Panc1 (cell line): ENCODE results near the gene VSTM5. TPM values are rescaled to one million over a fixed set of nuclear protein-coding genes. Genes with fewer than 3 reads are reported as not detected.

ENCODE experiments used
- ATAC-seq: fragments of 200-7000 bp; cut with Tn5 transposase; 2 replicates; pipeline ENCODE4 v1.9.1; 2020; ENCODE audit warnings: mild to moderate bottlenecking, moderate library complexity
- BruUV-seq: library from RNA; stranded (reverse); fragments of 400-500 nt; replicated peaks from 2 replicates; lab custom pipeline; 2021; lab: Mats Ljungman, UMichigan
- CTCF ChIA-PET: fragments of 300-600 bp; sonication (Branson Sonifier 250); formaldehyde crosslinking; loops from one replicate; lab custom pipeline; 2022; ENCODE audit warnings: antibody characterized with exemption; lab: Charles Lee
- POLR2A ChIA-PET: fragments of 300-600 bp; sonication (Branson Sonifier 250); formaldehyde crosslinking; loops from one replicate; lab custom pipeline; 2022; ENCODE audit warnings: antibody characterized with exemption; lab: Charles Lee
- DNase-seq: peaks from one replicate; pipeline ENCODE4 v3.0.0-alpha.2; 2010; ENCODE audit warnings: low read depth, low spot score
- H3K27ac ChIP-seq: 2 replicates; pipeline ENCODE4 v1.5.1; 2011; ENCODE audit warnings: mild to moderate bottlenecking, low read length, inconsistent platforms
- H3K27me3 ChIP-seq: fragments of 200-500 bp; sonication (Bioruptor generic); 2 replicates; pipeline ENCODE4 v1.6.0; 2014; ENCODE audit warnings: low read length, inconsistent platforms; ENCODE audit not compliant: control insufficient read depth, insufficient read depth
- H3K36me3 ChIP-seq: fragments of 200-500 bp; sonication (Bioruptor generic); 2 replicates; pipeline ENCODE4 v1.5.1; 2014; ENCODE audit warnings: inconsistent platforms, mild to moderate bottlenecking, low read length, moderate library complexity; ENCODE audit not compliant: control insufficient read depth, insufficient read depth
- H3K4me1 ChIP-seq: 2 replicates; pipeline ENCODE4 v1.5.1; 2011; ENCODE audit warnings: inconsistent platforms, mild to moderate bottlenecking, low read length, moderate library complexity; ENCODE audit not compliant: control insufficient read depth, insufficient read depth
- H3K4me3 ChIP-seq, 2 experiments: 2 replicates each; pipeline ENCODE4 v1.5.1; 2011 to 2012; ENCODE audit warnings: low read depth in 2 of 2, low read length in 2 of 2, mild to moderate bottlenecking in 2 of 2, inconsistent platforms in 1 of 2, moderate library complexity in 1 of 2
- H3K9me3 ChIP-seq: fragments of 200-500 bp; sonication (Bioruptor generic); 2 replicates; pipeline ENCODE4 v1.5.1; 2014; ENCODE audit warnings: low read depth, mild to moderate bottlenecking, inconsistent platforms, low read length, moderate library complexity; ENCODE audit not compliant: control insufficient read depth, insufficient read depth
- CTCF ChIP-seq: fragments of 450-650 bp; IDR thresholded peaks from 2 replicates; pipeline ENCODE4 v1.5.1; 2017; ENCODE audit warnings: mild to moderate bottlenecking
- POLR2AphosphoS5 ChIP-seq: IDR thresholded peaks from 2 replicates; pipeline ENCODE4 v1.6.1; 2012; ENCODE audit warnings: mild to moderate bottlenecking, low read depth, low read length, moderate library complexity
- REST ChIP-seq, 2 experiments: IDR thresholded peaks; 2 replicates each; pipeline ENCODE4 v1.6.1; 2011 to 2012; ENCODE audit warnings: low read depth in 2 of 2, control low read depth in 1 of 2, low read length in 1 of 2, mild to moderate bottlenecking in 1 of 2, moderate library complexity in 1 of 2; ENCODE audit not compliant: insufficient read depth in 1 of 2
- SIN3A ChIP-seq: IDR thresholded peaks from 2 replicates; pipeline ENCODE4 v1.6.1; 2012; ENCODE audit warnings: low read depth, mild to moderate bottlenecking, low read length, moderate library complexity, borderline replicate concordance; ENCODE audit not compliant: insufficient read depth
- TCF7L2 ChIP-seq: IDR thresholded peaks from 2 replicates; pipeline ENCODE4 v1.6.1; 2011; ENCODE audit warnings: mild to moderate bottlenecking, low read depth, low read length, inconsistent platforms
- in situ Hi-C: cut with HindIII; loops from 2 replicates; pipeline ENCODE4 v1.10.0; 2016; ENCODE audit warnings: low sequenced_read_pairs, low pct_unique_long_range_greater_than_20kb
- intact Hi-C: fragments of 100-400 bp; cut with micrococcal nuclease; formaldehyde crosslinking; loops from one replicate; pipeline ENCODE4 v1.10.0; 2022; ENCODE audit not compliant: unreplicated experiment
- total RNA-seq: library from RNA; stranded (reverse); gene quantifications from one replicate; pipeline ENCODE4 v1.2.1, GENCODE V29; 2021; ENCODE audit not compliant: unreplicated experiment

The VSTM5 gene
- total RNA-seq, 1 experiment from 2014 or later: not detected

GRCh38 chr11:93791493-93791892, 58.9 kb downstream of the VSTM5 start:
- no peak for DNase-seq
- ChIA-PET POLR2A (no interaction called here), CTCF (no interaction called here)
- intact Hi-C loops: no loop called here
- Histone ChIP-seq H3K36me3 (peaks cover 47% of the 10 kb centered on the region), H3K27ac (no peak overlapping the region), H3K4me3 (no peak overlapping the region), H3K4me1 (no peaks in the 10 kb centered on the region), H3K27me3 (no peaks in the 10 kb centered on the region), H3K9me3 (no peaks in the 10 kb centered on the region)
- no peak for TF ChIP-seq CTCF
- no peak for TF ChIP-seq TCF7L2
- TF ChIP-seq REST (IDR thresholded peaks at IDR 0.05; ENCODE audit: insufficient read depth in 1 of 2, low read depth in 2 of 2, low read length in 1 of 2): no peak
- no peak for TF ChIP-seq SIN3A
- no peak for TF ChIP-seq POLR2AphosphoS5
- no TSS peak for BruUV-seq
- in situ Hi-C loops: no loop called here
- ATAC-seq: no peak

- intact Hi-C loops: no loop called here
- Histone ChIP-seq H3K4me1 (peaks cover 7% of the 10 kb centered on the region), H3K36me3 (peaks cover 10% of the 10 kb centered on the region), H3K4me3 (peak overlapping the region; percentile 85 to 99), H3K27me3 (no peaks in the 10 kb centered on the region), H3K27ac (peak overlapping the region; percentile 93), H3K9me3 (no peaks in the 10 kb centered on the region)
- BruUV-seq: no TSS peak
- ATAC-seq (no peak), DNase-seq (no peak)
- POLR2A ChIA-PET: no interaction called here
- in situ Hi-C loops: no loop called here
- CTCF ChIA-PET: no interaction called here
- peak; percentile 41; the same call in 1 of the 2 replicates for TF ChIP-seq CTCF
- no peak for TF ChIP-seq REST (IDR thresholded peaks at IDR 0.05; ENCODE audit: insufficient read depth in 1 of 2, low read depth in 2 of 2, low read length in 1 of 2)
- 0 out of 2 replicates have a peak, but pooled peaks have one; percentile 3 for TF ChIP-seq SIN3A
Measured at GRCh38 chr11:93784935-93785360, 65.5 kb downstream of the VSTM5 start.
